GM23248 (cell line): ENCODE results near the gene AKR1D1.

ENCODE experiments used
- EZH2 ChIP-seq: fragments of 200-600 bp; sonication (generic); IDR thresholded peaks from 2 replicates; pipeline ENCODE4 v1.6.1; 2018; ENCODE audit warnings: antibody characterized with exemption, mild to moderate bottlenecking; ENCODE audit not compliant: insufficient read depth, poor library complexity, severe bottlenecking
- EZH2phosphoT487 ChIP-seq: fragments of 200-600 bp; sonication (generic); IDR thresholded peaks from 2 replicates; pipeline ENCODE4 v1.6.1; 2018; ENCODE audit warnings: antibody characterized with exemption, moderate library complexity, mild to moderate bottlenecking, low read depth; ENCODE audit not compliant: insufficient read depth

DNA sequence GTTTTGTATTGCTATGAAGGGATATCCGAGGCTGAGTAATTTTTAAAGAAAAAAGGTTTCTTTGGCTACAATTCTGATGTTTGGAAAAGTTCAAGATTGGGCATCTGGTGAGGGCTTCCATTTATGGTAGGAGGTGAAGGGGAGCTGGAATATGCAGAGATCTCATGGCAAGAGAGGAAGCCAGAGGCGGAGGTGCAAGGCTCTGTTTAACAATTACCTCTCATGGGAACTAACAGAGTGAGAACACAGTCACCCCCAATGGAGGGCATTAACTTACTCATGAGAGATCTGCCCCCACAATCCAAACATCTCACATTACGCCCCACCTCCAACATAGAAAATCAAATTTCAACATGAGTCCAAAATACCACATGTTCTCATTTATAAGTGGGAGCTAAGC lies 62.0 kb downstream of the AKR1D1 start:
- no peak for TF ChIP-seq EZH2
- no peak for TF ChIP-seq EZH2phosphoT487
